ENCODE results near the gene GCNA. TPM values are rescaled to one million over a fixed set of nuclear protein-coding genes. Genes with fewer than 3 reads are reported as not detected.
A peak's percentile ranks its signal among the peaks of the same experiment; 100 is the strongest.

GCNA gene
- polyA plus RNA-seq, 1 donor (not counting 4 experiments of a cell fraction or from before 2014, with no cell fraction given) = 1.2 TPM

GRCh38 chrX:71652405-71652804 lies 74.2 kb downstream of the GCNA start:
- dilution Hi-C loops (cut with MboI; ENCODE audit: extremely low pct_ligation_motif_present, low sequenced_read_pairs) = no loop called here
- no peaks in the 10 kb centered on the region for H3K27me3 ChIP-seq (ENCODE audit: control insufficient read depth, extremely low read depth, insufficient read depth, low read length)
- no peak for DNase-seq (ENCODE audit: low read depth, low spot score)
- no peaks in the 10 kb centered on the region for H4K20me1 ChIP-seq (ENCODE audit: control insufficient read depth, extremely low read depth, insufficient read depth, low read length)
- no peak overlapping the region for H2AFZ ChIP-seq (ENCODE audit: control insufficient read depth, low read length)
- H3K4me1 ChIP-seq (ENCODE audit: control insufficient read depth, extremely low read depth, insufficient read depth, low read length) = no peaks in the 10 kb centered on the region
- H3K36me3 ChIP-seq (ENCODE audit: control insufficient read depth in 2 of 2, extremely low read depth in 1 of 2, insufficient read depth in 2 of 2, low read length in 2 of 2) = no peaks in the 10 kb centered on the region
- no peak overlapping the region for H3K4me2 ChIP-seq (ENCODE audit: control insufficient read depth, extremely low read depth, insufficient read depth, low read depth, low read length)
- no peak overlapping the region for H3K9ac ChIP-seq (ENCODE audit: control insufficient read depth, extremely low read depth, insufficient read depth, low read length)
- no peak overlapping the region for H3K4me3 ChIP-seq (ENCODE audit: control insufficient read depth in 2 of 3, extremely low read depth in 1 of 3, insufficient read depth in 2 of 3, low read depth in 1 of 3, low read length in 3 of 3)
- no peaks in the 10 kb centered on the region for H3K9me1 ChIP-seq (ENCODE audit: control insufficient read depth, extremely low read depth, insufficient read depth, low read length)
- H3K9me3 ChIP-seq (ENCODE audit: control insufficient read depth, low read depth, low read length) = no peaks in the 10 kb centered on the region
- no peak overlapping the region for H3K27ac ChIP-seq (ENCODE audit: control insufficient read depth, insufficient read depth, low read length)
- TF ChIP-seq CTCF (optimal IDR thresholded peaks at IDR 0.05 in 1 of 3, IDR thresholded peaks at IDR 0.05 in 1 of 3, conservative IDR thresholded peaks at IDR 0.05 in 1 of 3; ENCODE audit: extremely low read depth in 1 of 3, insufficient read depth in 2 of 3, low read length in 3 of 3) (peak; percentile 55 to 63 (median 62)), EZH2 (IDR thresholded peaks at IDR 0.05; ENCODE audit: low read length) (no peak)
- peak; percentile 61 for FAIRE-seq
- no peaks in the 10 kb centered on the region for H3K79me2 ChIP-seq (ENCODE audit: control insufficient read depth, insufficient read depth, low read length)

- H3K9ac ChIP-seq (ENCODE audit: control insufficient read depth, extremely low read depth, insufficient read depth, low read length) = no peak overlapping the region
- FAIRE-seq = no peak
- no peaks in the 10 kb centered on the region for H3K9me3 ChIP-seq (ENCODE audit: control insufficient read depth, low read depth, low read length)
- no peaks in the 10 kb centered on the region for H3K79me2 ChIP-seq (ENCODE audit: control insufficient read depth, insufficient read depth, low read length)
- H3K9me1 ChIP-seq (ENCODE audit: control insufficient read depth, extremely low read depth, insufficient read depth, low read length) = no peaks in the 10 kb centered on the region
- dilution Hi-C loops (cut with MboI; ENCODE audit: extremely low pct_ligation_motif_present, low sequenced_read_pairs) = no loop called here
- H3K4me1 ChIP-seq (ENCODE audit: control insufficient read depth, extremely low read depth, insufficient read depth, low read length) = no peaks in the 10 kb centered on the region
- H4K20me1 ChIP-seq (ENCODE audit: control insufficient read depth, extremely low read depth, insufficient read depth, low read length) = no peaks in the 10 kb centered on the region
- H2AFZ ChIP-seq (ENCODE audit: control insufficient read depth, low read length) = no peak overlapping the region
- no peak overlapping the region for H3K4me3 ChIP-seq (ENCODE audit: control insufficient read depth in 2 of 3, extremely low read depth in 1 of 3, insufficient read depth in 2 of 3, low read depth in 1 of 3, low read length in 3 of 3)
- H3K27me3 ChIP-seq (ENCODE audit: control insufficient read depth, extremely low read depth, insufficient read depth, low read length) = no peaks in the 10 kb centered on the region
- no peaks in the 10 kb centered on the region for H3K36me3 ChIP-seq (ENCODE audit: control insufficient read depth in 2 of 2, extremely low read depth in 1 of 2, insufficient read depth in 2 of 2, low read length in 2 of 2)
- DNase-seq (ENCODE audit: low read depth, low spot score) = no peak
- H3K27ac ChIP-seq (ENCODE audit: control insufficient read depth, insufficient read depth, low read length) = no peak overlapping the region
- TF ChIP-seq CTCF (optimal IDR thresholded peaks at IDR 0.05 in 1 of 3, IDR thresholded peaks at IDR 0.05 in 1 of 3, conservative IDR thresholded peaks at IDR 0.05 in 1 of 3; ENCODE audit: extremely low read depth in 1 of 3, insufficient read depth in 2 of 3, low read length in 3 of 3) (no peak), EZH2 (IDR thresholded peaks at IDR 0.05; ENCODE audit: low read length) (no peak)
- H3K4me2 ChIP-seq (ENCODE audit: control insufficient read depth, extremely low read depth, insufficient read depth, low read depth, low read length) = no peak overlapping the region
These were observed 75.1 kb downstream of the GCNA start for GRCh38 chrX:71653344-71653743.

Data from keratinocyte (primary cell).